AG09309 (cell line): ENCODE data around the gene CD300LD.

Source experiments
- DNase-seq: peaks from one replicate; pipeline ENCODE4 v3.0.0-alpha.2; 2010; ENCODE audit warnings: low read depth
- H3K4me3 ChIP-seq: 2 replicates; pipeline ENCODE4 v1.5.1; 2011; ENCODE audit warnings: mild to moderate bottlenecking, low read depth, low read length, moderate library complexity; ENCODE audit not compliant: control insufficient read depth
- TF ChIP-seq, protein P1 (sequence below): IDR thresholded peaks from 2 replicates; pipeline ENCODE4 v1.5.1; 2011; ENCODE audit warnings: mild to moderate bottlenecking, low read depth, low read length, inconsistent platforms; ENCODE audit not compliant: insufficient read depth, control insufficient read depth; ENCODE audit errors: missing control alignments

The CD300LD gene

GRCh38 chr17:74546586-74546985 lies 45.5 kb downstream of the CD300LD start:
- no peak for DNase-seq
- no peak overlapping the region for H3K4me3 ChIP-seq
- TF ChIP-seq, protein P1, sequence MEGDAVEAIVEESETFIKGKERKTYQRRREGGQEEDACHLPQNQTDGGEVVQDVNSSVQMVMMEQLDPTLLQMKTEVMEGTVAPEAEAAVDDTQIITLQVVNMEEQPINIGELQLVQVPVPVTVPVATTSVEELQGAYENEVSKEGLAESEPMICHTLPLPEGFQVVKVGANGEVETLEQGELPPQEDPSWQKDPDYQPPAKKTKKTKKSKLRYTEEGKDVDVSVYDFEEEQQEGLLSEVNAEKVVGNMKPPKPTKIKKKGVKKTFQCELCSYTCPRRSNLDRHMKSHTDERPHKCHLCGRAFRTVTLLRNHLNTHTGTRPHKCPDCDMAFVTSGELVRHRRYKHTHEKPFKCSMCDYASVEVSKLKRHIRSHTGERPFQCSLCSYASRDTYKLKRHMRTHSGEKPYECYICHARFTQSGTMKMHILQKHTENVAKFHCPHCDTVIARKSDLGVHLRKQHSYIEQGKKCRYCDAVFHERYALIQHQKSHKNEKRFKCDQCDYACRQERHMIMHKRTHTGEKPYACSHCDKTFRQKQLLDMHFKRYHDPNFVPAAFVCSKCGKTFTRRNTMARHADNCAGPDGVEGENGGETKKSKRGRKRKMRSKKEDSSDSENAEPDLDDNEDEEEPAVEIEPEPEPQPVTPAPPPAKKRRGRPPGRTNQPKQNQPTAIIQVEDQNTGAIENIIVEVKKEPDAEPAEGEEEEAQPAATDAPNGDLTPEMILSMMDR: no peak

DNA sequence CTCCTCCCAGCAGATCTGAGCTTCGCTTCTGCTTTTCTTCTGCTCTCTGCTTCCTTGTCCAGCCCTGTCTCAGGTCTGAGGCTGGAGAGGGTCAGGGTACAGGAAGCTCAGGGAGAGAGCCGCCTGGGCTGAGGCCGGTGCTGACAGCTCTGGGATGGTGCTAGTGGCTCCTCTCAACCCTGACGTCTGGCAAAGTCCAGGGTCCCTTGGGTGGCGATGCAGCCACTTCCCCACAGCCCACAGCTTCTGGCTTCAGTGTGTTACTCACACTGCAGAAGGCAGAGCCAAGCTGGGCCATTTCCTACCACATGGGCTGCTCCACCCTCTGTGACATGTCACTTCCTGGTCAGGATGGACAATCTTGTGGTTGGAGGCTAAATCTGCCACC lies 46.2 kb downstream of the CD300LD start, which contains the start of gene CD300C:
Gene CD300C, minus strand, starts transcription at position 273 of the 388 bp plus-strand sequence. CDS start 333 bp downstream, outside the sequence.
- no peak for DNase-seq
- H3K4me3 ChIP-seq: no peak within 1 kb of the TSS
- TF ChIP-seq, protein P1: no peak

DNA sequence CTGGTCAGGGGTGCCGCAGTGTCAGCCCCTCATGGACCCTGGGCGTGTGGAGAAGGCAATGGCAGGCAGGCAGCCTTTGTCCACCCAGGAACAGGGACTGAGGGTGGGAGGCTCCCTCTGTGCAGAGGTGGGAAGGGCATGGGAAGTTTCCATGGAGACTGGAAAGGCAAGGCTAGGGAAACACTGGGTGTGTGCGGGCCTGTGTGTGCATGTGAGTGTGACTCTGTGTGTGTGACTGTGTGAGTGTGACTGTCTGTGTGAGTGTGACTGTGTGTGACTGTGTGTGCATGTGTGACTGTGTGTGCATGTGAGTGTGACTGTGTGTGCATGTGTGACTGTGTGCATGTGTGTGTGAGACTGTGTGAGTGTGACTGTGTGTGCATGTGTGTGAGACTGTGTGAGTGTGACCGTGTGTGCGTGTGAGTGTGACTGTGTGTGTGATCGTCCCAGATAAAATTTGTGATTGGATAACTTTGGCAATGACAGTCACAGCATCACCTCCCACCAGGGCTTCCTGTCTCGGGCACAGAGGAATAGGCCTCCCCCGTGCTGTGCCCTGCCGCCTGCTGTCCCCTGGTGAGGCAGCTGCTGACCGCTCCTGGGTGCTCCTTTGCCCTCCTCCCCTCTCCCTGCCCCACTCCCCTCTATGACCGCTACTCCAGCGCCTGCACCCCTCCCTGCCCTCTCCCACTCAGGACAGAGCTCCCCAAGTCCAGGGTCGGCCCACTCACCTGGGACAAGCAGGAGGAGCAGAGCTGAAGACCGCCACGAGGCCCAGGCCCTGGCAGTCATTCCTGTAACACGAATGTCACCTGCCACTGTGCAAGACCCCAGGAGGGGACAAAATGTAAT lies 46.9 kb downstream of the CD300LD start:
- TF ChIP-seq, protein P1: no peak
- H3K4me3 ChIP-seq: no peak overlapping the region
- DNase-seq: no peak

GRCh38 chr17:74543891-74544760 lies 48.0 kb downstream of the CD300LD start:
- TF ChIP-seq, protein P1: no peak
- no peak for DNase-seq
- no peak overlapping the region for H3K4me3 ChIP-seq

DNA sequence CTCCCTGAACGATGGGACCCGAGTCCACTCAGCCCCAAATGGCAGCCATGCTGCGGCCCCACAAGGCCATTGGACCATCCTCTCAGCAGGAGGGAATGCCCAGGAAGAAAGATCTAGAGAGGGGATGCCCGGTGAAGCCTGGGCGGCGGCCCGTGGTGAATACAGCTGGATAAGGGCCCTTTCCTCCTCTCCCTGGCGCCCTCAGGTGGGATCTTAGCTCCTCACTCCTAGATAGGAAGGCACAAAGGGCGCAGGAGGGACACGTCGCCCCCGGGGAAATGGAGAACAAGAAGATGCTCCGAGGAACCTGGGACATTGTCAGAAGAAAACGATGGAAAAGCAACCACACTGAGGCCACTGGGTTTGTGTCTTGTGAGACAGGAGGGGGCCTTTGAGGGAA lies 48.7 kb downstream of the CD300LD start:
- no peak for DNase-seq

More for the DNA sequence above, 48.7 kb downstream of the CD300LD start:
- TF ChIP-seq, protein P1: no peak
- H3K4me3 ChIP-seq: no peak overlapping the region
